DOHH2 (cell line): ENCODE data around the gene SSNA1.
A peak's percentile ranks its signal among the peaks of the same experiment; 100 is the strongest.

ENCODE experiments used
- H3F3A ChIP-seq: fragments of 200-600 bp; sonication (generic), shearing (Covaris generic); 2 replicates; pipeline ENCODE4 v1.6.0; 2016; ENCODE audit warnings: antibody characterized with exemption, mild to moderate bottlenecking; ENCODE audit not compliant: control insufficient read depth, insufficient read depth
- H3K27ac ChIP-seq: fragments of 200-600 bp; sonication (generic); 2 replicates; pipeline ENCODE4 v1.5.1; 2014; ENCODE audit warnings: low read depth, mild to moderate bottlenecking, low read length, moderate library complexity
- H3K27me3 ChIP-seq: fragments of 200-600 bp; sonication (generic); 2 replicates; pipeline ENCODE4 v1.6.1; 2014; ENCODE audit warnings: mild to moderate bottlenecking, low read length, mixed read lengths; ENCODE audit not compliant: control insufficient read depth
- H3K36me3 ChIP-seq: fragments of 200-600 bp; sonication (generic); 2 replicates; pipeline ENCODE4 v1.6.1; 2014; ENCODE audit warnings: mild to moderate bottlenecking, low read length, moderate library complexity, mixed read lengths; ENCODE audit not compliant: control insufficient read depth
- H3K4me1 ChIP-seq: fragments of 200-600 bp; sonication (generic); 2 replicates; pipeline ENCODE4 v1.6.1; 2014; ENCODE audit warnings: mild to moderate bottlenecking, low read length, mixed read lengths; ENCODE audit not compliant: control insufficient read depth
- H3K4me2 ChIP-seq: fragments of 200-600 bp; sonication (generic); 2 replicates; pipeline ENCODE4 v1.6.0; 2014; ENCODE audit warnings: mild to moderate bottlenecking, low read length, moderate library complexity
- H3K4me3 ChIP-seq: fragments of 200-600 bp; sonication (generic); 2 replicates; pipeline ENCODE4 v1.5.1; 2014; ENCODE audit warnings: mild to moderate bottlenecking, low read length, mixed read lengths
- H3K79me2 ChIP-seq: fragments of 200-600 bp; sonication (generic); 2 replicates; pipeline ENCODE4 v1.6.1; 2014; ENCODE audit warnings: mild to moderate bottlenecking, low read length, mixed read lengths; ENCODE audit not compliant: control insufficient read depth
- H3K9me2 ChIP-seq: fragments of 200-600 bp; sonication (generic); replicated peaks from 2 replicates; pipeline ENCODE4 v1.6.1; 2014; ENCODE audit warnings: mild to moderate bottlenecking, low read length, mixed read lengths; ENCODE audit not compliant: control insufficient read depth
- H3K9me3 ChIP-seq: fragments of 200-600 bp; sonication (generic); 2 replicates; pipeline ENCODE4 v1.6.1; 2014; ENCODE audit warnings: antibody characterized with exemption, low read length, mixed read lengths; ENCODE audit not compliant: control insufficient read depth, insufficient read depth
- H4K20me1 ChIP-seq: fragments of 200-600 bp; sonication (generic); 2 replicates; pipeline ENCODE4 v1.6.0; 2014; ENCODE audit warnings: low read depth, mild to moderate bottlenecking, antibody characterized with exemption, low read length, moderate library complexity; ENCODE audit not compliant: control insufficient read depth, insufficient read depth
- CTCF ChIP-seq: fragments of 200-600 bp; sonication (generic); IDR thresholded peaks from one replicate; pipeline ENCODE4 v1.5.1; 2014; ENCODE audit warnings: antibody characterized with exemption, mild to moderate bottlenecking, low read depth, low read length; ENCODE audit not compliant: poor library complexity, severe bottlenecking
- EZH2phosphoT487 ChIP-seq: fragments of 200-600 bp; sonication (generic); IDR thresholded peaks from 2 replicates; pipeline ENCODE4 v1.6.1; 2017; ENCODE audit warnings: borderline replicate concordance, mild to moderate bottlenecking, antibody characterized with exemption, low read length, moderate library complexity, mixed read lengths

SSNA1 gene

DNA sequence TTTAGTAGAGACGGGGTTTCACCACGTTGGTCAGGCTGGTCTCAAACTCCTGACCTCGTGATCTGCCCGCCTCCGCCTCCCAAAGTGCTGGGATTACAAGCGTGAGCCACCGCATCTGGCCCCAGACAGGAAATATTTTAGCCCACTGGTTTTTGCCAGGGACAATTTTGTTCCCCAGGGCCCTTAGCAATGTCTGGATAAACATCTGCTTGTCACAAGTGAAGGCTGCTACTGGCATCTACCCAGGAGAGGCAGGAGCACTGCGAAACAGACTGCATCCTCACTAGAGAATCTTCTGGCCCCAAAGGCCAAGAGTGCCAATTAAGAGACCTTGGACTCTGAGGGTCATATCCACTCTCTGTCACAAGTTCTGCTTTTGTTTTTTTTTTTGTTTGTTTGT lies 14.5 kb downstream of the SSNA1 start:
- peaks cover 68% of the 10 kb centered on the region for H3K4me1 ChIP-seq
- no peaks in the 10 kb centered on the region for H3K9me3 ChIP-seq
- no peak for TF ChIP-seq EZH2phosphoT487
- no peak for TF ChIP-seq CTCF
- peaks cover 5% of the 10 kb centered on the region; the same call in 1 of the 2 replicates for H4K20me1 ChIP-seq
- H3K27ac ChIP-seq = no peak overlapping the region
- no peaks in the 10 kb centered on the region for H3K9me2 ChIP-seq
- H3K4me2 ChIP-seq = peak overlapping the region; percentile 92
- H3K79me2 ChIP-seq = peaks cover 87% of the 10 kb centered on the region
- peaks cover 29% of the 10 kb centered on the region for H3K36me3 ChIP-seq
- peaks cover 6% of the 10 kb centered on the region for H3F3A ChIP-seq
- peak overlapping the region; percentile 32 for H3K4me3 ChIP-seq
- H3K27me3 ChIP-seq = no peaks in the 10 kb centered on the region

DNA sequence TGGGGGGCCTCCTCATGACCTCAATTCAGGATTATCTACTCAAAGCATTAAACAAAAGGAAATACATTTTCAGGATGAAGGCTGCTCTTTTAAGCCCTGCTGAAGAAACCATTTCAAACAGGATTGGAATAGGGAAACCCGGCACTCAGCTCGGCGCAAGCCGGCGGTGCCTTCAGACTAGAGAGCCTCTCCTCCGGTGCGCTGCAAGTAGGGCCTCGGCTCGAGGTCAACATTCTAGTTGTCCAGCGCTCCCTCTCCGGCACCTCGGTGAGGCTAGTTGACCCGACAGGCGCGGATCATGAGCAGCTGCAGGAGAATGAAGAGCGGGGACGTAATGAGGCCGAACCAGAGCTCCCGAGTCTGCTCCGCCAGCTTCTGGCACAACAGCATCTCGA lies 16.3 kb downstream of the SSNA1 start:
- Histone ChIP-seq H3K9me3 (no peaks in the 10 kb centered on the region), H3K27me3 (no peaks in the 10 kb centered on the region), H4K20me1 (peaks cover 5% of the 10 kb centered on the region; the same call in 1 of the 2 replicates), H3K9me2 (no peaks in the 10 kb centered on the region), H3K27ac (no peak overlapping the region), H3F3A (peaks cover 6% of the 10 kb centered on the region), H3K4me1 (peaks cover 52% of the 10 kb centered on the region), H3K4me3 (peak overlapping the region; percentile 99), H3K79me2 (peaks cover 76% of the 10 kb centered on the region), H3K4me2 (peak overlapping the region; percentile 92), H3K36me3 (peaks cover 36% of the 10 kb centered on the region)
- TF ChIP-seq EZH2phosphoT487 (no peak), CTCF (no peak)

DNA sequence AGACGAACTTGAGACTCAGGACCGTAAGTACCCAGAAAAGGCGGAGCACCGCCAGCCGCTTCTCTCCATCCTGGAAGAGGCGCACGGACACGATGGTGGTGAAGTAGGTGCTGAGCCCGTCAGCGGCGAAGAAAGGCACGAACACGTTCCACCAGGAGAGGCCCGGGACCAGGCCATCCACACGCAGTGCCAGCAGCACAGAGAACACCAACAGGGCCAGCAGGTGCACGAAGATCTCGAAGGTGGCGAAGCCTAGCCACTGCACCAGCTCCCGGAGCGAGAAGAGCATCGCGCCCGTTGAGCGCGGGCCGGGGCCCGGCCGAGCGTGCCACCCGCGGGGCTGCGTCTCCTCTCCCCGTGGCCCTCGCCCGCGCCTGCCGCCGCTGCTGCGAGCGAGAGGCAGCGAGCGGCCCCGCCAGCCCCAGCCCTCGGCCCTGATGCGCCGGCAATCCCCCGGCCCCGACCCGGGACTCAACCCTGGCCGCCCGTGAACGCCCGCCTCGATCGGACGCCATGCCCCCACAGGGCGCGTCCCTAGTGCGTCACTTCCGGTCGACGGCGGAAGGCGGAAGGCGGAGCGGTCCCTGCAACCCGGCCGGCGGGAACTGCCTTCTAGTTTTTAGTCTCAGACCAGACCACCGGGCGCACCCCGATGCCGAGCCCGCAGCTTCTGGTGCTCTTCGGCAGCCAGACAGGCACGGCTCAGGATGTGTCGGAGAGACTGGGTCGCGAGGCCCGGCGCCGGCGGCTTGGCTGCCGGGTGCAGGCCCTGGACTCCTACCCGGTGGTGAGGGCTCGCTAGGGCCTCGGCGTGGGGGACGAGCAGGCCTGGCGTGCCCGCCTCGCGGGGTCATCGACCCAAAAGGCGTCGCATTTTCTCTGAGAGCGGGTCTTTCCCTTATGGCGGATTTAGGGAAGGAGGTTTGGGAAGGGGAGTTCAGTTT lies 16.9 kb downstream of the SSNA1 start, which contains the start of the genes NDOR1 and TMEM203:
NDOR1 (plus strand) TSS at position 575 of the 944 bp plus-strand sequence; CDS start at position 653, 78 bp downstream.
TMEM203 (minus strand) TSS at position 523 of the 944 bp plus-strand sequence; CDS start at position 289, 234 bp downstream.
- no peaks in the 10 kb centered on the region for H3K27me3 ChIP-seq
- peaks cover 6% of the 10 kb centered on the region for H3F3A ChIP-seq
- peak within 1 kb of the TSS; percentile 92 for H3K4me2 ChIP-seq
- peaks cover 36% of the 10 kb centered on the region for H3K36me3 ChIP-seq
- H3K4me3 ChIP-seq = peak within 1 kb of the TSS; percentile 99
- H3K9me3 ChIP-seq = no peaks in the 10 kb centered on the region
- H3K27ac ChIP-seq = peak within 1 kb of the TSS; percentile 45
- no peaks in the 10 kb centered on the region for H3K9me2 ChIP-seq
- peaks cover 5% of the 10 kb centered on the region; the same call in 1 of the 2 replicates for H4K20me1 ChIP-seq
- H3K4me1 ChIP-seq = peaks cover 52% of the 10 kb centered on the region
- peaks cover 76% of the 10 kb centered on the region for H3K79me2 ChIP-seq
- TF ChIP-seq CTCF (no peak), EZH2phosphoT487 (no peak)
